ENCODE results near the gene HOXA2.

HOXA2 gene

GRCh38 chr7:27102581-27103442 lies at the start of gene HOXA2:
HOXA2 (minus strand) TSS chr7:27102683; CDS start chr7:27102500, 183 bp downstream.
- DNase-seq (ENCODE audit: low read depth in 3 of 3, low spot score in 1 of 3): no peak

- DNase-seq (ENCODE audit: low read depth in 3 of 3, low spot score in 1 of 3): no peak
Observed at GRCh38 chr7:27151341-27151930, 49.0 kb upstream of the HOXA2 start.

- DNase-seq (ENCODE audit: low read depth in 3 of 3, low spot score in 1 of 3): peak in 1 of 3 donors; percentile 56
Observed at GRCh38 chr7:27150568-27151340, 48.3 kb upstream of the HOXA2 start.

- DNase-seq (ENCODE audit: low read depth in 3 of 3, low spot score in 1 of 3): no peak
Observed at GRCh38 chr7:27149842-27150567, 47.5 kb upstream of the HOXA2 start.

- no peak for DNase-seq (ENCODE audit: low read depth in 3 of 3, low spot score in 1 of 3)
Observed at GRCh38 chr7:27148756-27149641, 46.5 kb upstream of the HOXA2 start.

- no peak for DNase-seq (ENCODE audit: low read depth in 3 of 3, low spot score in 1 of 3)
Observed at GRCh38 chr7:27148031-27148755, 45.7 kb upstream of the HOXA2 start.

- DNase-seq (ENCODE audit: low read depth in 3 of 3, low spot score in 1 of 3): no peak
Observed at GRCh38 chr7:27147199-27148030, 44.9 kb upstream of the HOXA2 start, which contains the start of gene HOXA6. HOXA6 (minus strand) TSS chr7:27147774; CDS start chr7:27147749, 25 bp downstream.

GRCh38 chr7:27146491-27147198 lies 44.2 kb upstream of the HOXA2 start:
- no peak for DNase-seq (ENCODE audit: low read depth in 3 of 3, low spot score in 1 of 3)

GRCh38 chr7:27145914-27146412 lies 43.5 kb upstream of the HOXA2 start:
- DNase-seq (ENCODE audit: low read depth in 3 of 3, low spot score in 1 of 3): no peak

- DNase-seq (ENCODE audit: low read depth in 3 of 3, low spot score in 1 of 3): no peak
Observed at GRCh38 chr7:27145165-27145913, 42.9 kb upstream of the HOXA2 start.

- no peak for DNase-seq (ENCODE audit: low read depth in 3 of 3, low spot score in 1 of 3)
Observed at GRCh38 chr7:27144781-27145164, 42.3 kb upstream of the HOXA2 start.

GRCh38 chr7:27143950-27144780 lies 41.7 kb upstream of the HOXA2 start:
- no peak for DNase-seq (ENCODE audit: low read depth in 3 of 3, low spot score in 1 of 3)

- no peak for DNase-seq (ENCODE audit: low read depth in 3 of 3, low spot score in 1 of 3)
Observed at GRCh38 chr7:27143023-27143949, 40.8 kb upstream of the HOXA2 start, which contains the start of gene HOXA5. HOXA5 (minus strand) TSS chr7:27143681; CDS start chr7:27143607, 74 bp downstream.

GRCh38 chr7:27142580-27143022 lies 40.1 kb upstream of the HOXA2 start:
- DNase-seq (ENCODE audit: low read depth in 3 of 3, low spot score in 1 of 3): no peak
